Left ventricle myocardium inferior (tissue), 1 donor: Measurements from ENCODE around the gene CREB5. TPM values are rescaled to one million over a fixed set of nuclear protein-coding genes. Genes with fewer than 3 reads are reported as not detected.

Experiments used
- DNase-seq: peaks from one replicate; pipeline ENCODE4 v3.0.0-alpha.2; 2020
- H3K27ac ChIP-seq: fragments of 200-600 bp; replicated peaks from 2 replicates; pipeline ENCODE4 v1.8.0; 2021
- H3K27me3 ChIP-seq: fragments of 200-600 bp; 2 replicates; pipeline ENCODE4 v1.8.0; 2021; ENCODE audit warnings: low read depth
- H3K36me3 ChIP-seq: fragments of 200-600 bp; 2 replicates; pipeline ENCODE4 v1.8.0; 2021
- H3K4me1 ChIP-seq: fragments of 200-600 bp; 2 replicates; pipeline ENCODE4 v1.8.0; 2021
- H3K4me3 ChIP-seq: fragments of 200-600 bp; 2 replicates; pipeline ENCODE4 v1.8.0; 2021; ENCODE audit warnings: mild to moderate bottlenecking, moderate library complexity
- H3K9me3 ChIP-seq: fragments of 200-600 bp; replicated peaks from 2 replicates; pipeline ENCODE4 v1.8.0; 2021
- intact Hi-C: fragments of 100-400 bp; cut with micrococcal nuclease; formaldehyde crosslinking; loops from one replicate; pipeline ENCODE4 v1.11.0; 2022
- total RNA-seq: library from RNA; stranded (reverse); fragmentation: NEBNext Ultra II Directional; extraction: Animal tissue kit (Norgen Biotek cat#: 25700); gene quantifications from one replicate; pipeline ENCODE4 v1.2.1, GENCODE V29; 2021
- TF ChIP-seq, protein P1 (sequence below): fragments of 200-600 bp; IDR thresholded peaks from 2 replicates; pipeline ENCODE4 v1.8.0; 2021; ENCODE audit warnings: antibody characterized with exemption, mild to moderate bottlenecking, borderline replicate concordance
- donor health status: DM: no; HTN: yes; CAD: no; lungs with severe emphysema.

Gene CREB5
- total RNA-seq, 1 donor from 2014 or later = 9.8 TPM

DNA sequence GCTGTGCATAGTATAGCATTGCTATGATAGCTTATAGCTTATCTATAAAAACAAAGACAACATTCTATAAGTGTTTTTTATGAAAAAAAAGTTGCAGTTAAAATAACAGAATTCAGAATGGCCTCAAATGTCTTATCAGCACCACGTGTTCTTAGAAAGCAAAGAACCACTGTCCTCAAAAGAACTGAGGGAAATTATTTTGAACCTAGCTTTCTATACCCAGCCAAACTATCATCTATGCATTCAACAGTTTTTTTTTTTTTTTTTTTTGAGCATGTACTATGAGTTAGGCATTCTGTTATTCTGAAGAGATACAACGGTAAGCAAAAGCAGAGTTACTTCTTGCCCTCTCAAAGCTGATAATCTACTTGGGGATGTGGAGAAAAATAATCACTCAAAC lies 247.8 kb downstream of the CREB5 start:
- DNase-seq = no peak
- Histone ChIP-seq H3K4me3 (no peak overlapping the region), H3K36me3 (no peaks in the 10 kb centered on the region), H3K4me1 (peaks cover 7% of the 10 kb centered on the region), H3K27me3 (no peaks in the 10 kb centered on the region), H3K27ac (no peak overlapping the region), H3K9me3 (peaks cover 16% of the 10 kb centered on the region)
- TF ChIP-seq, protein P1, sequence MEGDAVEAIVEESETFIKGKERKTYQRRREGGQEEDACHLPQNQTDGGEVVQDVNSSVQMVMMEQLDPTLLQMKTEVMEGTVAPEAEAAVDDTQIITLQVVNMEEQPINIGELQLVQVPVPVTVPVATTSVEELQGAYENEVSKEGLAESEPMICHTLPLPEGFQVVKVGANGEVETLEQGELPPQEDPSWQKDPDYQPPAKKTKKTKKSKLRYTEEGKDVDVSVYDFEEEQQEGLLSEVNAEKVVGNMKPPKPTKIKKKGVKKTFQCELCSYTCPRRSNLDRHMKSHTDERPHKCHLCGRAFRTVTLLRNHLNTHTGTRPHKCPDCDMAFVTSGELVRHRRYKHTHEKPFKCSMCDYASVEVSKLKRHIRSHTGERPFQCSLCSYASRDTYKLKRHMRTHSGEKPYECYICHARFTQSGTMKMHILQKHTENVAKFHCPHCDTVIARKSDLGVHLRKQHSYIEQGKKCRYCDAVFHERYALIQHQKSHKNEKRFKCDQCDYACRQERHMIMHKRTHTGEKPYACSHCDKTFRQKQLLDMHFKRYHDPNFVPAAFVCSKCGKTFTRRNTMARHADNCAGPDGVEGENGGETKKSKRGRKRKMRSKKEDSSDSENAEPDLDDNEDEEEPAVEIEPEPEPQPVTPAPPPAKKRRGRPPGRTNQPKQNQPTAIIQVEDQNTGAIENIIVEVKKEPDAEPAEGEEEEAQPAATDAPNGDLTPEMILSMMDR = no peak
- intact Hi-C loops = no loop called here

DNA sequence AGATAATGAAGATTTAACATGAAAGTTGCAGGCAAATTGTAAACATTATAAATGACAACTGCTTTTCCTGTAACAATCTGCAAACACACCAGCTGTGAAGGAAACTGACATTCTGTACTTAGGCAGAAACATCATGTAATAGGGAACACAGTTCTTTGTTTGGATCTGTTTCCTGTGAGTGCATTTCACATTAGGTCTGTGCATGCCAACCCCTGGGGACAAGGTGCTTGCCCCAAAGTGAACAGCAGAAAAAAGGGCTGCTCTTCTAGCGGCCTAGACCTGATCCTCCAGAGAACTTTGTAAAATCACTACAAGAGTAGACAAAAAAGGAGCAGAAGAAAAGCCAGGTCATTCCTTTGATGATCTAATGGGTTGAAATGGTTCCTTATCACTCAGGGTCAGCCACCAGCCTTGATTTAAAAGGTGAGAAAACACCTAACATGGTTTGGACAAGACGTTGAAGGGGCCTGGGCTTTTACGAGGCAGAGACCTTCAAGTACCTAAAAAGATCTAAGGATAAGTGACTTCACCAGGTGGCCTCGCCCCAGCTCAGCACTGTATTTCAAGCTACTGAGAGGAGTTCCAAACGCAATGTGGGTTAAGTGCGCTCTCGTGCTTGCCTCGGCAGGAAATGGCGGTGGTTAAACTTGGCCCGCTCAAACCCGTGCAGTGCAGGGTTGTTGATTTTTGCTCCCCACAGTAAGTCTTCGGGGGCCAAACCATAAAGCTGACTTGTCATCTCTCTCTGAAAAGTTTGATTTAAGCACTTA lies 249.7 kb downstream of the CREB5 start:
- TF ChIP-seq, protein P1 = no peak
- no peaks in the 10 kb centered on the region for H3K36me3 ChIP-seq
- intact Hi-C loops = no loop called here

GRCh38 chr7:28666154-28666553 lies 253.8 kb downstream of the CREB5 start:
- TF ChIP-seq, protein P1 = no peak
- no peaks in the 10 kb centered on the region for H3K9me3 ChIP-seq
- DNase-seq = no peak
- peaks cover 5% of the 10 kb centered on the region for H3K4me1 ChIP-seq
- no peak overlapping the region for H3K27ac ChIP-seq
- no peaks in the 10 kb centered on the region for H3K36me3 ChIP-seq
- H3K4me3 ChIP-seq = no peak overlapping the region
- H3K27me3 ChIP-seq = no peaks in the 10 kb centered on the region
- intact Hi-C loops = no loop called here

More for the DNA sequence above, 249.7 kb downstream of the CREB5 start:
- Histone ChIP-seq H3K4me1 (peaks cover 7% of the 10 kb centered on the region), H3K27me3 (no peaks in the 10 kb centered on the region), H3K9me3 (peaks cover 16% of the 10 kb centered on the region), H3K27ac (no peak overlapping the region), H3K4me3 (no peak overlapping the region)
- no peak for DNase-seq

DNA sequence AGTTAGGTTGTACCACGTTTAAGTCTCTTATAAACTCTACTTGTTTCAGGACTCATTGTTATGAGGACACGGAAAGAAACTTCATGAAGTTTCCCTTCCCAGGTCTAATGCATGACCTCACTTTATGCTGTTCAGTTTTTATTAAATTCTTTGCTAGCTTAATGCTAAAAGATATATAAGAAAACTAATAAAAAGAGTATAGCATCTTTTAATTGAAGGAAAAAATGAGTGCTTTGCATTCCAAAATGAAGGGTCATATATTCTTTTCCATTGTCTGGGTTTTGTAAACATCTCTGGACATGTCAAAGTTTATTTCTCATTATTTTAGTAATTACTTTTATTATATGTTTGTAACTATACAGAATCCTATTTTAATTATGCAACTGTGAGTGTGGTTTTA lies 255.8 kb downstream of the CREB5 start:
- H3K27me3 ChIP-seq = no peaks in the 10 kb centered on the region
- H3K4me3 ChIP-seq = no peak overlapping the region
- H3K4me1 ChIP-seq = peaks cover 3% of the 10 kb centered on the region
- no peaks in the 10 kb centered on the region for H3K36me3 ChIP-seq
- TF ChIP-seq, protein P1 = no peak
- intact Hi-C loops = no loop called here
- no peak overlapping the region for H3K27ac ChIP-seq
- H3K9me3 ChIP-seq = no peaks in the 10 kb centered on the region
- DNase-seq = no peak

DNA sequence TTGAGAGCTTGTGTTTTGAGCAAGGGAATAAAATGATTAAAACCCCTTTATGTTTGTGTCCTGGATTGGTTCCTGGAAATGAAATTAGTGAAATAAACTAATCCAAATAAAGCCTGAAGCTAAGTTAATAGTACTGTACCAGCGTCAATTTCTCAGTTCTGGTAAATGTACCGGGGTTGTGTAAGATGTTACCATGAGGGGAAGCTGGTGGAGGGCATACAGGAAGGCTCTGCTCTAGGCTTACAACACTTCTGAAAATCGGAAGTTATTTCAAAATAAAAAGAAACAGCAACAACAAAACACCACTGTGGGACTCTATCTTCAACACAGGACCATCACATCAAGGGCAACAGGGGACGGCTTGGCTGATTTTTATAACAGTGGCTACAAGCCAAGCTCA lies 257.0 kb downstream of the CREB5 start:
- intact Hi-C loops = no loop called here
- Histone ChIP-seq H3K27me3 (no peaks in the 10 kb centered on the region), H3K4me1 (peaks cover 6% of the 10 kb centered on the region), H3K4me3 (no peak overlapping the region), H3K36me3 (no peaks in the 10 kb centered on the region), H3K27ac (no peak overlapping the region), H3K9me3 (no peaks in the 10 kb centered on the region)
- TF ChIP-seq, protein P1 = no peak
- no peak for DNase-seq
